HG03460 (cell line): ENCODE measurements around the gene TPRG1L.

Source experiments
- ATAC-seq: cut with Tn5 transposase; IDR thresholded peaks from one replicate; pipeline ENCODE4 v1.9.1; 2021; ENCODE audit not compliant: unreplicated experiment

TPRG1L gene

GRCh38 chr1:3660704-3661103, 35.9 kb downstream of the TPRG1L start:
- no peak for ATAC-seq

GRCh38 chr1:3661631-3662030, 36.8 kb downstream of the TPRG1L start:
- ATAC-seq, result no peak

GRCh38 chr1:3662080-3662671, 37.4 kb downstream of the TPRG1L start:
- no peak for ATAC-seq

DNA sequence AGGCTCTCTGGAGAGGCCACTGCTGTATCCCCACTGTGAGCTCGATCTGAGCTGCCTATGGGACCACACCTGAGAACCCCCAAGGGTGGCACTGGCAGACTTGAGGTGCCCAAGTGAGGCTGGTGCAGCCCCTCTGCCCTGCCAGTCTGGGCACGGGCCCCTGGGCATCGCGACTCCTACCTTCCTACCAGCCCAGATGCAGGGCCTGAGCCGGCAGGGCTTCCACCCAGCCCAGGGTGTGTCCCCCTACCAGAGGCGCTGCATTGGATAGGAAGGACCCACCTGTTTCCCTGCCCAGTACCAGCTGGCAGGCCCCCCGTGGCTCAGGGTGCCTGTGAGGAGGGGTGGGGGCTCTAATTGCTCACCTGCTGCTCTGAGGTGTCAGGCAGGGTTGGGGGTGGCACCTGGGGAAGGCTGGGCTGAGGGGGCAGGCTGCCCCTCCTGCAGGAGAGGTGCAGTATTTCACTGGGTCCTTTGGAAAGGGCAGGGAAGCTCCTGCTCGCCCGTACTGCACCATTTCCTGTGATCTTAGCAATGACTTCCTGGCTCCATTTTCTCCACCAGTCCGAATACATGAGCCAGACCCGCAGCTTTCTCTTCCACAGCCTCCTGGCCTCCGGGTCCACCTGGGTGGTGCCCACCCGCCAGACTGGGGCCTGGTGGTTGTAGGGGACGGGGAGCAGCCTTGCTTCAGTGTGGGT, 39.3 kb downstream of the TPRG1L start:
- no peak for ATAC-seq

GRCh38 chr1:3664700-3665375, 40.0 kb downstream of the TPRG1L start:
- ATAC-seq, result no peak

DNA sequence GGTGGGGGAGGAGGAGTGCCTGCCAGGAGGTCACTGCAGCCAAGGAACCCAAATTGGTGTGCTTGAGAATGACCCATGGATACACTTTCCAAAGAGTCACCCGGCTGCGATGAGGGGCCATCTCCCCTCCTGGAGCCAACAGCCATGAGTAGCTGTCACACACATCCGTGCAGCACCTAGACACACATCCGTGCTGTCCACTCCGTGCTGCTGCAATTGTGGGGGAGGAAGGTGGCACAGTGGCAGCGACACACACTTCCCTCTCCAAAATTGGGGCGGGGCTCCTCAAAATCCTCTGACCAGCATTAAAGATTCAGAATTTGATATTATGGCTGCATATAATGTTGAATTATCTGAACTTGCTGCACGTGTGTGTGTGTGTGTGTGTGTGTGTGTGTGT, 43.3 kb downstream of the TPRG1L start:
- no peak for ATAC-seq

- ATAC-seq, result no peak
These were observed 43.9 kb downstream of the TPRG1L start for GRCh38 chr1:3668585-3669300.

DNA sequence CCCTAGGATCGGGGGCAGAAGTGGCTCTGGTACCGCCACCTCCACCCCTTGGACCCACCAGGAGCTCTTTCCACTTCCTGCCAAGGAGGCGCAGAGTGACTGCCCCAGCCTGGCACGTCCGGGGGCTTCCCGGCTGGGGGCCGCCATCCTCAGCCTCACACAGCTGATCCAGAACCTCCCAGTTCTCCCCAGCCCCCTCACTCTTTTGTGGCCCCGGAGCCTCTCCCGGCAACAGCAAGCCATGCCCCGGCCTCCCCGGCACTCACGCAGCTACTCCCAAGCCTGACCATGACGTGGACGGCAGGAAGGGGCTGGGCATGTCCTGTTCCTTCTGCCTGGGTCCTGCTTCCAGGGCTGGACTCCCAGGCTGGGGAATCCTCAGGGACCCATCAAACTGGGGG, 44.6 kb downstream of the TPRG1L start:
- no peak for ATAC-seq

DNA sequence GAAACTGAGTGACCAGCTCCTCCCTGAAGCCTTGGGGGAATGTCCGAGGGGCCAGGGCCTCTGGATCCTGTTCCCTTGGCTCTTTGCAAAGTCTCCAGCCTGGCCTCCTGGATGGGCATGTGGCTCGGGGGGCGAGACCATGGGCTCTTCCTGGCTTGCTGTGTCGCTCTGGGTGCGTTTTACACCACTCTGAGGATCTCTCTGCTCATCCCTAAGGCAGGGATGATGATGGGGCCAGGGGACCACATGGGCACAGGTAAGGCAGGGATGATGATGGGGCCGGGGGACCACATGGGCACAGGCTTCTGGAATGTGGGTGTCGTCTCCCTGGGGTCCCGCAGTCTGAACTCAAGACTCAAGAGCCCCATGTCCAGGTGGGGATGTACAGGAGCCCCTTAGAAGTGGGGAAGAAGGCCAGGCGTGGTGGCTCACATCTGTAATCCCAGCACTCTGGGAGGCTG, 45.2 kb downstream of the TPRG1L start:
- no peak for ATAC-seq

GRCh38 chr1:3670823-3671265, 46.0 kb downstream of the TPRG1L start:
- no peak for ATAC-seq

- no peak for ATAC-seq
These were observed 46.8 kb downstream of the TPRG1L start for GRCh38 chr1:3671371-3672180.

GRCh38 chr1:3672231-3672970, 47.6 kb downstream of the TPRG1L start:
- ATAC-seq, result no peak

- no peak for ATAC-seq
These were observed 48.2 kb downstream of the TPRG1L start for GRCh38 chr1:3672971-3673361.

- ATAC-seq, result no peak
These were observed 48.7 kb downstream of the TPRG1L start for GRCh38 chr1:3673381-3674099.

DNA sequence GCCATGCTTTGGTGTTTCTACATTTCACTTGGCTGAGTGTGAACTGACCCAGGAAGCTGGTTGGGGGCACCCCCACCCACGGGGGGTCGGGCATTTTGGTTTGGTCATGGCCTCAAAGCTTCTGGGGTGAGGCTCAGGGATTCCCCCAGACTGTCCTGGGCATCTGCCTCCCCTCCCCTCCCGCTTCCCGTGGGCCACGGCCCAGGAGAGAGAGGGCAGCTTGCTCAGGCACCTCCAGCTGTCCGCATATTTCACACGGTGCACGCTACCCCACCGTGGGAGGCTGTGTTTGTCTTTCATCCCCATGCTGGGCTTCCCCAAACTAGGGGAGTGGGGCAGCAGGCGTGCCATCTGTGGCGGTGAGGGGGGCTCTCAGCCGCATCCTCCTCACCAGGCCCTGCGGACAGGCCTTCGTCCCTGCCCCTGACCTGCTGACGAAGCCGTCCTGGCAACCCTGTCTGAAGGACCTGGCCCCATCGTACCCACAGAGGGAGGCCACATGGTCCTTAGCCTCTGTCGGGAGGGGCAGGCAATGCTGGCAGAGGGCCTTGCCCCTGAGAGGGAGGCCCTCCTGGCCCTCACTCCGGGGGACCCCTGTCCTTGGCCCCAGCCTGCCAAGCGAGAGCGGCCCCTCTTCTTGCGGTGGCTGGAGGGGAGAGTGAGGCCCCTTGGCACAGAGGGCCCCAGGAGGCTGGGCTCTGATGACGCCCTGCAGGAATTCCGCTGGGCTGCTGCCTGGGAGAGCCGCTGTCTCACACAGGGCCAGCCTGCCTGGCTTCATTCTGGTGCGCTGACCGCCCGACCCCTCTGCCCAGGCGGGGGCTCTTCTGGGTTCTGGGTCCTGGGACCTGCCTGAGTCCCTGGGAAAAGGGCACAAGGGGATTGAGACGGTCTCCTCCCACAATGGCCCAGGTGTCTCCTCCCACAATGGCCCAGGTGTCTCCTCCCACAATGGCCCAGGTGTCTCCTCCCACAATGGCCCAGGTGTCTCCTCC, 49.6 kb downstream of the TPRG1L start:
- ATAC-seq, result no peak

- ATAC-seq, result no peak
These were observed 50.6 kb downstream of the TPRG1L start for GRCh38 chr1:3675436-3675835.

- peak; percentile 63 for ATAC-seq
These were observed 52.0 kb downstream of the TPRG1L start for GRCh38 chr1:3676581-3677470.
